Naive thymus-derived CD4-positive, alpha-beta T cell (primary cell): ENCODE data around the gene UGT1A8. TPM values are rescaled to one million over a fixed set of nuclear protein-coding genes. Genes with fewer than 3 reads are reported as not detected.

Source experiments
- ATAC-seq: fragments of 150-1000 bp; cut with Tn5 transposase; 2 replicates; pipeline ENCODE4 v1.10.0; 2021; ENCODE audit warnings: mild to moderate bottlenecking, moderate library complexity
- CTCF ChIA-PET: fragments of 350-600 bp; sonication (Branson Sonifier 250); formaldehyde crosslinking; loops from one replicate; lab custom pipeline; 2021; ENCODE audit warnings: antibody characterized with exemption; lab: Charles Lee
- POLR2A ChIA-PET: fragments of 350-600 bp; sonication (Branson Sonifier 250); formaldehyde crosslinking; loops from one replicate; lab custom pipeline; 2021; ENCODE audit warnings: antibody characterized with exemption, inconsistent platforms; lab: Charles Lee
- DNase-seq, 9 donors: peaks; one replicate each; pipeline versions ENCODE4 v3.0.0 to v3.0.0-alpha.2; 2020 to 2022; ENCODE audit warnings: mixed read lengths in 1 of 9
- H3K27ac ChIP-seq: one replicate; pipeline ENCODE4 v1.7.0; 2013; ENCODE audit warnings: mild to moderate bottlenecking, low read depth, low read length, moderate library complexity
- H3K27me3 ChIP-seq, 2 donors: one replicate each; pipeline ENCODE4 v1.7.0; 2013; ENCODE audit warnings: low read length in 2 of 2, mild to moderate bottlenecking in 2 of 2, moderate library complexity in 2 of 2; ENCODE audit not compliant: control insufficient read depth in 2 of 2, insufficient read depth in 2 of 2
- H3K36me3 ChIP-seq, 3 experiments: 1 replicate in 2 of 3; 2 replicates in 1 of 3; pipeline ENCODE4 v1.7.0; 2013; ENCODE audit warnings: low read length in 3 of 3, mild to moderate bottlenecking in 3 of 3, moderate library complexity in 1 of 3; ENCODE audit not compliant: insufficient read depth in 3 of 3, control insufficient read depth in 2 of 3
- H3K4me1 ChIP-seq, 2 donors: one replicate each; pipeline ENCODE4 v1.7.0; 2013; ENCODE audit warnings: low read length in 2 of 2, mild to moderate bottlenecking in 2 of 2, moderate library complexity in 1 of 2; ENCODE audit not compliant: control insufficient read depth in 2 of 2, insufficient read depth in 2 of 2
- H3K4me3 ChIP-seq: 2 replicates; pipeline ENCODE4 v1.7.0; 2013; ENCODE audit warnings: mild to moderate bottlenecking, low read length
- H3K9me3 ChIP-seq, 3 experiments: 1 replicate in 2 of 3; 2 replicates in 1 of 3; pipeline ENCODE4 v1.7.0; 2013; ENCODE audit warnings: low read length in 3 of 3; ENCODE audit not compliant: control insufficient read depth in 2 of 3
- H3K27ac Mint-ChIP-seq, 9 donors: one replicate each; pipeline ENCODE4 v1.8.0; 2020 to 2022; ENCODE audit warnings: mixed read lengths in 9 of 9, mild to moderate bottlenecking in 8 of 9, moderate library complexity in 5 of 9, inconsistent platforms in 2 of 9
- H3K27me3 Mint-ChIP-seq, 5 donors: one replicate each; pipeline ENCODE4 v1.8.0; 2021 to 2022; ENCODE audit warnings: mixed read lengths in 5 of 5, mild to moderate bottlenecking in 1 of 5
- H3K36me3 Mint-ChIP-seq, 5 donors: one replicate each; pipeline ENCODE4 v1.8.0; 2020 to 2022; ENCODE audit warnings: mixed read lengths in 5 of 5, mild to moderate bottlenecking in 3 of 5, inconsistent platforms in 1 of 5
- H3K4me1 Mint-ChIP-seq, 7 donors: one replicate each; pipeline ENCODE4 v1.8.0; 2020 to 2022; ENCODE audit warnings: mixed read lengths in 7 of 7, mild to moderate bottlenecking in 3 of 7, inconsistent platforms in 1 of 7
- H3K4me3 Mint-ChIP-seq, 10 donors: one replicate each; pipeline ENCODE4 v1.8.0; 2020 to 2022; ENCODE audit warnings: mild to moderate bottlenecking in 10 of 10, mixed read lengths in 10 of 10, moderate library complexity in 6 of 10, inconsistent platforms in 2 of 10
- H3K9me3 Mint-ChIP-seq, 11 donors: one replicate each; pipeline ENCODE4 v1.8.0; 2020 to 2022; ENCODE audit warnings: mixed read lengths in 11 of 11, mild to moderate bottlenecking in 4 of 11, inconsistent platforms in 1 of 11, moderate library complexity in 1 of 11
- intact Hi-C, 2 donors: fragments of 100-400 bp; cut with micrococcal nuclease; formaldehyde crosslinking; loops; one replicate each; pipeline ENCODE4 v1.15.1; 2023
- polyA plus RNA-seq, 2 donors: library from polyadenylated mRNA; unstranded; fragments of 300-500 nt; fragmentation: Illumina TruSeq; gene quantifications; one replicate each; pipeline ENCODE4 v1.2.3, GENCODE V29; 2021
- total RNA-seq, 6 experiments: library from RNA in 5 of 6; stranded (reverse) in 5 of 6; gene quantifications; 1 replicate in 5 of 6; 2 replicates in 1 of 6; pipeline ENCODE4 v1.2.3 and lab custom pipeline; 2021 to 2026

The UGT1A8 gene
- total and polyA plus RNA-seq, 7 experiments from 2014 or later, result not detected

DNA sequence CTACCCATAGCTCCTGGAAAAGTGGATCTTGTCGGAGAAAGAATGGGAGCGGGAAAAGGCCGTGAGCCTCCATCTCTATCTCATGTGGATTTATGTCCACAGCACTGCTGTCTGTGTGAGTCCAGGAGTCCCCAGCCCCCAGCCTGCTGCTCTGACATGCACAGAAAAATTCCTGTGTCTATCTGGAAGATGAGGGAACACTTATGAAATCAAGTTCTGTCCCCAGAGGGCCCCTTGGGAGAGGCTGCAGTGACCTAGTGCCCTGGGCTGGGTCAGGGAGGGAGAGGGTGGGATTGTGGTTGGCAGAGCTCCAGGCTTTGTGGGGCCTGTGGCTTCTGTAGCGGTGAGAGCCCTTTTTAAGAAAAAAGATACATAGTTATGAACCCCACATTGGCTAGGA is 199.3 kb downstream of the UGT1A8 start:
- H3K36me3 Mint-ChIP-seq, result no peaks in the 10 kb centered on the region
- peaks cover 0 to 1% (median 0%) of the 10 kb centered on the region in 11 donors for H3K9me3 Mint-ChIP-seq
- H3K4me1 ChIP-seq, result no peaks in the 10 kb centered on the region
- intact Hi-C loops, result no loop called here
- H3K27ac Mint-ChIP-seq, result no peak overlapping the region
- peaks cover 0 to 23% (median 5%) of the 10 kb centered on the region in 5 donors for H3K27me3 Mint-ChIP-seq
- no peaks in the 10 kb centered on the region for H3K36me3 ChIP-seq
- no peak overlapping the region for H3K4me3 ChIP-seq
- no peak overlapping the region for H3K4me3 Mint-ChIP-seq
- no peaks in the 10 kb centered on the region for H3K27me3 ChIP-seq
- no peaks in the 10 kb centered on the region for H3K4me1 Mint-ChIP-seq
- ChIA-PET CTCF (no interaction called here), POLR2A (no interaction called here)
- no peaks in the 10 kb centered on the region for H3K9me3 ChIP-seq
- no peak for ATAC-seq
- no peak for DNase-seq
- no peak overlapping the region for H3K27ac ChIP-seq

DNA sequence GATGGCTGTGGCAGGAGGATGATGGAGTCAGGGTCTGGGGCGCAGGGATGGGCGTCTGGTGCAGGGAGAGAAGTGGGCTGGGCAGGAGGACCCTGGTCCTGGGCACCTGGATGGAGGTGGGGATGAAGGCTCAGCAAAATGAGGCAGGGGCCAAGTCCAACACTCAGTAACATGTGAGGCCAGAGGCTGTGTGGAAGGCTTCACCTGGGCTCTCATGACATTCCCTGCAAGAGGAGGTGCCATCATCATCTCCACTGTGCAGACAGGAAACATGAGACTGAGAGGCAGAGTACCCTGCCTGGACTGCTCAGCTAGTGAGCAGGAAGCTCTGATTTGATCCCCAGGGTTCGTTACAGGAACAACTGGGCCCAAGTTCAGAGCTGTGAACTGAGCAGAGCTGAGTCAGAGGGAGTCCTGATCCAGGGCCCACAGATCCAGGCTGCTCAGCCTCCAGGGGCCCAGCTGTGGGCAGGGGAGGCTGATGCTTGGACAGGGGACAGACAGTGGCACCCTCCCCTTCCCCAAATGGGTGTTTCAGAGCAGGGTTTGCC is 200.0 kb downstream of the UGT1A8 start:
- DNase-seq (no peak), ATAC-seq (no peak)
- Mint-ChIP-seq H3K27ac (no peak overlapping the region), H3K27me3 (peaks cover 0 to 23% (median 5%) of the 10 kb centered on the region in 5 donors), H3K9me3 (peaks cover 0 to 1% (median 0%) of the 10 kb centered on the region in 11 donors), H3K4me1 (no peaks in the 10 kb centered on the region), H3K4me3 (no peak overlapping the region), H3K36me3 (no peaks in the 10 kb centered on the region)
- Histone ChIP-seq H3K4me3 (no peak overlapping the region), H3K27me3 (no peaks in the 10 kb centered on the region), H3K27ac (no peak overlapping the region), H3K4me1 (no peaks in the 10 kb centered on the region), H3K36me3 (no peaks in the 10 kb centered on the region), H3K9me3 (no peaks in the 10 kb centered on the region)
- ChIA-PET POLR2A (no interaction called here), CTCF (no interaction called here)
- intact Hi-C loops, result no loop called here

DNA sequence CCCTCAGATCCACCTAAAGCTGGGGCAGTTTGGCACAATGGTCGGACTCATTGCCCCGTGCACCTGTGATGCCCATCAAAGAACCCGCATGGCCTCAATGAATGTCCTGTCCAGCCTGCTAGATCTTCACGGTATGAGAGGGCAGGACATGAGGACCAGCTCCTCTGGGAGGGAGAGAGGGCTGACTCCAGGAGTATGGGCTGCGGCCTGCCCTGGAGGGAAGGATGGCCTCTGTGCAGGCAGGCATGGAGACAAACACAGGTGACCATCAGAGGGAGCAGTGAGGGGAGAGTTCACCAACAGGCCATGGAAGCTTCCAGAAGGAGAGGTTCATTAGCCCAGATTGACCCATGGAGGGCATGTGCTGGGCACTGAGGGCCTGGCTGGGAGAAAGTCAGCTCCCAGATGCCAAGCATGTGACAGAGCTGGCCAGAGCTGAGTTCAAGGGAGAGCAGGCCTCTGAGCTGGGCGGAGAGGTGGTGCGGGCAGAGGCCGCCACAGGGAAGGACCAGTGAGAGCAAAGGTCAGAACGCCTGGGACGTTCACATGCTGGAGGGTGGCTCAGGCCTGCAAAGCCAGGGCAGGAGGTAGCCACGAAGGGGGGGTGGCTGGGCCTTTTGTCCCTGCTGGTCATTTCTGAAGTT is 200.7 kb downstream of the UGT1A8 start:
- no peaks in the 10 kb centered on the region for H3K9me3 ChIP-seq
- DNase-seq (no peak), ATAC-seq (no peak)
- ChIA-PET POLR2A (no interaction called here), CTCF (no interaction called here)
- no peak overlapping the region for H3K27ac ChIP-seq
- no peaks in the 10 kb centered on the region for H3K27me3 ChIP-seq
- H3K36me3 ChIP-seq, result no peaks in the 10 kb centered on the region
- no peak overlapping the region for H3K27ac Mint-ChIP-seq
- H3K9me3 Mint-ChIP-seq, result peaks cover 0 to 1% (median 0%) of the 10 kb centered on the region in 11 donors
- intact Hi-C loops, result no loop called here
- H3K36me3 Mint-ChIP-seq, result no peaks in the 10 kb centered on the region
- H3K27me3 Mint-ChIP-seq, result peaks cover 0 to 20% (median 5%) of the 10 kb centered on the region in 5 donors
- no peaks in the 10 kb centered on the region for H3K4me1 Mint-ChIP-seq
- no peak overlapping the region for H3K4me3 Mint-ChIP-seq
- H3K4me1 ChIP-seq, result no peaks in the 10 kb centered on the region
- no peak overlapping the region for H3K4me3 ChIP-seq

DNA sequence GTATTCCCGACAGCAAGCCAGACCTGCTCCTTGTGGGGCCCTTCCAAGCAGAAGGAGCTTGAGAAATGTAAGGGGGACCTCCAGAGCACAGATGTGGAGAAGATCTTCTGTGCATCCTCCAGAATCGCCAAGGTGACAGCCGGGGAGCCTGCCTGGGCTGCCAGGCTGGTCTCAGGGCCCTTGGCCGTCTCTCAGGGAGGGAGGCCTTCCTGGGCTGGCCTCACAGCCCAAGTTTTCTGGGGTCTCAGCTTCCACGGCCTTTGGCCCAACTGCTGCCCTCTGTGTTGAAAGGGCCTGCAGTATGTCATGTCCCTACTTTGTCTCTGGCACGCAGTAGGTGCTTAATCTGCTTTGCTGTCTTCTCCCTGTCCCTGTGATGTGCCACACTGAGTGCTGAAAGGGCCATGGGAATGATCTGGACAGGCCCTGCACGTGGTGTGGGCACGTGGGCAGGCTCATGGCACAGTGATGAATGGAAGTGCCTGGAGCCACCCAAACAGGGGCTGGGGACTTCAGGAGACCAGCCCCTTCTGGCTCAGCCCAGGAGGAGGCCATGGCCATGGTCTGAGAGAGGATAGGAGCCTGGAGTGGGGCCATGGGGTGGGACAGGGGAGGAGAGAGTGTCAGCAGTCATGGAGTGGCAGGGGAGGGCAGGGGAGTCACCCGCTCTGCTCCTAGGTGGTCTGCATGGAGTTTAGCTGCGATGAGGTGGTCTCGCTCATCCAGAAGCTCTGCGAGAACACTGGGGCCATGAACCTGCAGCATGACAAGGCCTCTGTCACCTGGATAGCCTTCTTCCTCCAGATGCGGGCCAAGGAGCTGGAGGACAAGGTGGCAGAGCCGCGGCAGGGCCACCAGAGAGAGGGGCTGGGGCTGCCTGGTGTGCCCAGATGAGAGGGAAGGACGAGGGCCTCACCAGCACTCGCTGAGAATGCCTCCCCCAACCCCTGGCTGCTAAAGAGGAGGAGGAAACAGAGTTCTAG is 201.5 kb downstream of the UGT1A8 start:
- no peaks in the 10 kb centered on the region for H3K36me3 Mint-ChIP-seq
- H3K4me3 Mint-ChIP-seq, result no peak overlapping the region
- H3K27ac ChIP-seq, result no peak overlapping the region
- H3K4me1 Mint-ChIP-seq, result no peaks in the 10 kb centered on the region
- peaks cover 0 to 20% (median 5%) of the 10 kb centered on the region in 5 donors for H3K27me3 Mint-ChIP-seq
- no peaks in the 10 kb centered on the region for H3K4me1 ChIP-seq
- H3K27ac Mint-ChIP-seq, result no peak overlapping the region
- peaks cover 0 to 1% (median 0%) of the 10 kb centered on the region in 11 donors for H3K9me3 Mint-ChIP-seq
- intact Hi-C loops, result no loop called here
- no peak overlapping the region for H3K4me3 ChIP-seq
- CTCF ChIA-PET, result no interaction called here
- H3K27me3 ChIP-seq, result no peaks in the 10 kb centered on the region
- no peaks in the 10 kb centered on the region for H3K9me3 ChIP-seq
- POLR2A ChIA-PET, result no interaction called here
- peak in 1 of 9 donors; percentile 2 for DNase-seq
- H3K36me3 ChIP-seq, result no peaks in the 10 kb centered on the region
- ATAC-seq, result no peak

DNA sequence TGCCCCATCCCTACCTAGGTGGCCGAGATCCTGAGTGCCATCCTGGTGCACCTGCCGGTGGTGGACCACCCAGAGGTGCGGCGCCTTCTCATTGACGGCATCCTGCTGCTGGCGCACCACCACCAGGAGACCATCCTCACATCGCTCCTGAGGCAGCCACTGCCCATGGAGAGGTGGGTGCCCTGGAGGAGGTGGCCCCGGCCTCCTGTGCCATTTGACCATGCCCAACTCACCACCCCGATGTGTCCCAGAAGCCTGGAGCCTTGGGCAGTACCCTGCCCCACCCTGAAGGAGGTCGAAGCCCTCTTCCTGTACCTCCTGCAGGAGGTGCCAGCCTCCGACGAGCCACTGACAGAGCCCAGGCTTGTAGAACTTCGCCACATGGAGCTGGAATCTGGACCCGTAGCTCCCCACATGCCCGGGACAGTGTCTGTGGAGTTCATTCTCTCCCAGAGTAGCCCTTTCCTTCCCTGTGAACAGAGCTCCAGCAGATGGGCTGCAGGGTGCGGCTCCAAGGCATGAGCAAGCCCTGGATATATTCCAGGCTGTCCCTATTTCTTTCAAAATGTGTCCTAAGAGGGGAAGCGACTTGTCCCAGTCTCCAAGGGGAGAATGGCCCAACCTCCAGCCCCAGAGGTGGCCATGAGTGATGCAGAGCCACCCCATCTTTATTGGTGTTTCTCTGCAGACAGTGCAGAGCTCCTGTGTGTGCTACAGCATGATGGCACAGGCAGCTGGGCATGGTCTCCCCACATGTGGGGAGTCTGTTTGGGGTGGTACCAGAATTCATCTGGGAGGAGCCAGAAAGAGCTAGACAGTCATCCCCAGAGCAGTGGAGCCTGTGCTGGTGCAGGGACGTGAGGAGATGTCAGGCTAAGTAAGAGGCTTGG is 202.7 kb downstream of the UGT1A8 start:
- Histone ChIP-seq H3K4me1 (no peaks in the 10 kb centered on the region), H3K4me3 (no peak overlapping the region), H3K27me3 (no peaks in the 10 kb centered on the region), H3K36me3 (no peaks in the 10 kb centered on the region), H3K27ac (no peak overlapping the region), H3K9me3 (no peaks in the 10 kb centered on the region)
- CTCF ChIA-PET, result no interaction called here
- H3K4me1 Mint-ChIP-seq, result no peaks in the 10 kb centered on the region
- H3K4me3 Mint-ChIP-seq, result no peak overlapping the region
- ATAC-seq (no peak), DNase-seq (no peak)
- peaks cover 0 to 1% (median 0%) of the 10 kb centered on the region in 11 donors for H3K9me3 Mint-ChIP-seq
- intact Hi-C loops, result no loop called here
- POLR2A ChIA-PET, result no interaction called here
- H3K36me3 Mint-ChIP-seq, result no peaks in the 10 kb centered on the region
- peak overlapping the region in 1 of 9 donors; percentile 72 for H3K27ac Mint-ChIP-seq
- H3K27me3 Mint-ChIP-seq, result peaks cover 0 to 16% (median 5%) of the 10 kb centered on the region in 5 donors

DNA sequence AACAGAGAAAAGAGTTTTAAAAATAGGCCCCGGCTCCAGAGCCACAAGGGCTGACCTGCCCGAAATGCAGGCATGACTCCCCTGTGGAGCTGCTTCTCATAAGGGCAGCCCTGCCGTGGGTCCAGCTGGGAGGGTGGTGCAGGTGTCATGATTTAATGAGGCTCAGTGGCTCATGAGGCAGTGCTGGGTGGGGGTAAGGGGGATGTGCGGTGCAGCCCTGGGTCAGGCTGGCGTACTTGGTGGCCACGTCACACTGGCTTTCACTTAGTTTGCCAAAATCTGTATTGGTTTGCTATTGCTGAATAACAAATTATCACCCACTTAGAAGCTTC is 203.3 kb downstream of the UGT1A8 start:
- peaks cover 0 to 16% (median 5%) of the 10 kb centered on the region in 5 donors for H3K27me3 Mint-ChIP-seq
- H3K27ac Mint-ChIP-seq, result peak overlapping the region in 1 of 9 donors; percentile 72
- no peaks in the 10 kb centered on the region for H3K27me3 ChIP-seq
- ATAC-seq (no peak), DNase-seq (no peak)
- no peak overlapping the region for H3K27ac ChIP-seq
- H3K36me3 Mint-ChIP-seq, result no peaks in the 10 kb centered on the region
- ChIA-PET CTCF (no interaction called here), POLR2A (no interaction called here)
- peaks cover 0 to 4% (median 0%) of the 10 kb centered on the region in 11 donors for H3K9me3 Mint-ChIP-seq
- H3K4me1 ChIP-seq, result no peaks in the 10 kb centered on the region
- intact Hi-C loops, result no loop called here
- no peak overlapping the region for H3K4me3 ChIP-seq
- no peak overlapping the region for H3K4me3 Mint-ChIP-seq
- H3K4me1 Mint-ChIP-seq, result no peaks in the 10 kb centered on the region
- H3K9me3 ChIP-seq, result no peaks in the 10 kb centered on the region
- no peaks in the 10 kb centered on the region for H3K36me3 ChIP-seq
